Stomach smooth muscle (tissue), 2 donors: ENCODE results near the gene NRBP1.
"Not testable (repeated sequence)": the region's sequence is repeated elsewhere in the genome, so short reads cannot be mapped to it uniquely, and the experiment has no call there.

Experiments used
- H3K27ac ChIP-seq: one replicate; pipeline ENCODE4 v1.7.0; 2013; ENCODE audit warnings: mild to moderate bottlenecking, low read length, inconsistent platforms
- H3K27me3 ChIP-seq, 2 donors: one replicate each; pipeline ENCODE4 v1.7.0; 2013; ENCODE audit warnings: low read length in 2 of 2; ENCODE audit not compliant: insufficient read depth in 2 of 2, control insufficient read depth in 1 of 2
- H3K36me3 ChIP-seq, 2 donors: one replicate each; pipeline ENCODE4 v1.7.0; 2013; ENCODE audit warnings: low read length in 2 of 2; ENCODE audit not compliant: control insufficient read depth in 2 of 2, insufficient read depth in 2 of 2
- H3K4me1 ChIP-seq: one replicate; pipeline ENCODE4 v1.7.0; 2013; ENCODE audit warnings: low read length; ENCODE audit not compliant: control insufficient read depth, insufficient read depth
- H3K4me3 ChIP-seq, 2 donors: one replicate each; pipeline ENCODE4 v1.7.0; 2013; ENCODE audit warnings: low read length in 2 of 2
- H3K9ac ChIP-seq, 2 donors: one replicate each; pipeline ENCODE4 v1.7.0; 2013; ENCODE audit warnings: low read length in 2 of 2, mild to moderate bottlenecking in 1 of 2
- H3K9me3 ChIP-seq, 2 donors: one replicate each; pipeline ENCODE4 v1.7.0; 2013; ENCODE audit warnings: low read length in 2 of 2; ENCODE audit not compliant: control insufficient read depth in 2 of 2
- donor health status: healthy.
- donor health status: Pancreatic carcinoma.

NRBP1 gene

DNA sequence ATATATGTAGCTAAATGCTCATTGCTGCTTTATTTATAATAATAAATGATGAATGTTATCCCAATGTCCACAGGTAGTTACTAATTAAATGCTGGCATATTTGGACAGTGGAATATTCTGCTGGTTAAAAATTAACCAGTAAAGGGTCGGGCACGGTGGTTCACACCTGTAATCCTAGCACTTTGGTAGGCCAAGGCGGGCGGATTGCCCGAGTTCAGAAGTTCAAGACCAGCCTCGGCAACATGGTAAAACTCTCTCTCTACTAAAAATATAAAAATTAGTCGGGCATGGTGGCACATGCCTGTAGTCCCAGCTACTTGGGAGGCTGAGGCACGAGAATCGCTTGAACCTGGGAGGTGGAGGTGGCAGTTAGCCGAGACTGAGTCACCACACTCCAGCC, 3.4 kb upstream of the NRBP1 start:
- H3K27me3 ChIP-seq, H3K9ac ChIP-seq, H3K4me3 ChIP-seq, H3K27ac ChIP-seq, H3K36me3 ChIP-seq, H3K9me3 ChIP-seq: not testable (repeated sequence)
- peaks cover 14% of the 10 kb centered on the region for H3K4me1 ChIP-seq

GRCh38 chr2:27427863-27428212, 593 bp upstream of the NRBP1 start:
- no peaks in the 10 kb centered on the region for H3K36me3 ChIP-seq

GRCh38 chr2:27428978-27429541, 629 bp downstream of the NRBP1 start:
- peaks cover 30% of the 10 kb centered on the region for H3K4me1 ChIP-seq
- no peaks in the 10 kb centered on the region for H3K27me3 ChIP-seq
- H3K27ac ChIP-seq, result peak overlapping the region; percentile 94
- H3K9me3 ChIP-seq, result no peaks in the 10 kb centered on the region
- H3K4me3 ChIP-seq, result peak overlapping the region; percentile 80 to 88
- H3K36me3 ChIP-seq, result peaks cover 10 to 11% of the 10 kb centered on the region in 2 donors
- H3K9ac ChIP-seq, result peak overlapping the region; percentile 89 to 96

More at GRCh38 chr2:27427863-27428212, 593 bp upstream of the NRBP1 start:
- Histone ChIP-seq H3K4me1 (peaks cover 28% of the 10 kb centered on the region), H3K9ac (peak overlapping the region; percentile 89 to 96), H3K27ac (peak overlapping the region; percentile 94), H3K27me3 (no peaks in the 10 kb centered on the region), H3K4me3 (peak overlapping the region; percentile 80 to 88), H3K9me3 (no peaks in the 10 kb centered on the region)

- Histone ChIP-seq H3K36me3 (peaks cover 32 to 34% of the 10 kb centered on the region in 2 donors), H3K4me3 (no peak overlapping the region), H3K27ac (no peak overlapping the region), H3K9me3 (no peaks in the 10 kb centered on the region), H3K27me3 (no peaks in the 10 kb centered on the region), H3K9ac (no peak overlapping the region), H3K4me1 (peaks cover 30% of the 10 kb centered on the region)
These were observed 3.0 kb downstream of the NRBP1 start for GRCh38 chr2:27431395-27431794.

- Histone ChIP-seq H3K4me3 (no peak overlapping the region), H3K36me3 (peaks cover 57 to 62% of the 10 kb centered on the region in 2 donors), H3K27ac (no peak overlapping the region), H3K4me1 (peaks cover 11% of the 10 kb centered on the region), H3K9me3 (no peaks in the 10 kb centered on the region), H3K9ac (no peak overlapping the region), H3K27me3 (no peaks in the 10 kb centered on the region)
These were observed 7.2 kb downstream of the NRBP1 start for GRCh38 chr2:27435628-27436027.

- Histone ChIP-seq H3K9me3 (no peaks in the 10 kb centered on the region), H3K27ac (no peak overlapping the region), H3K36me3 (peaks cover 40 to 52% of the 10 kb centered on the region in 2 donors), H3K4me3 (no peak overlapping the region), H3K27me3 (no peaks in the 10 kb centered on the region), H3K4me1 (peaks cover 6% of the 10 kb centered on the region), H3K9ac (no peak overlapping the region)
These were observed 12.9 kb downstream of the NRBP1 start for GRCh38 chr2:27441226-27441926.

GRCh38 chr2:27441958-27442919, 13.8 kb downstream of the NRBP1 start, which contains the start of gene KRTCAP3:
TSS of gene KRTCAP3 (plus strand) at chr2:27442381. CDS start at chr2:27442413, 32 bp downstream.
- Histone ChIP-seq H3K36me3 (peaks cover 34 to 45% of the 10 kb centered on the region in 2 donors), H3K9me3 (no peaks in the 10 kb centered on the region), H3K9ac (peak within 1 kb of the TSS in 1 of 2 donors; percentile 42)

GRCh38 chr2:27442920-27443282, 14.5 kb downstream of the NRBP1 start:
- Histone ChIP-seq H3K9me3 (no peaks in the 10 kb centered on the region), H3K36me3 (peaks cover 37 to 49% of the 10 kb centered on the region in 2 donors), H3K9ac (peak overlapping the region in 1 of 2 donors; percentile 42), H3K27ac (peak overlapping the region; percentile 41), H3K27me3 (no peaks in the 10 kb centered on the region), H3K4me1 (peaks cover 6% of the 10 kb centered on the region), H3K4me3 (no peak overlapping the region)

More at GRCh38 chr2:27441958-27442919, 13.8 kb downstream of the NRBP1 start, which contains the start of gene KRTCAP3:
- H3K4me1 ChIP-seq, result peaks cover 6% of the 10 kb centered on the region
- H3K27ac ChIP-seq, result peak within 1 kb of the TSS; percentile 41
- no peaks in the 10 kb centered on the region for H3K27me3 ChIP-seq
- H3K4me3 ChIP-seq, result peak within 1 kb of the TSS in 1 of 2 donors; percentile 15

DNA sequence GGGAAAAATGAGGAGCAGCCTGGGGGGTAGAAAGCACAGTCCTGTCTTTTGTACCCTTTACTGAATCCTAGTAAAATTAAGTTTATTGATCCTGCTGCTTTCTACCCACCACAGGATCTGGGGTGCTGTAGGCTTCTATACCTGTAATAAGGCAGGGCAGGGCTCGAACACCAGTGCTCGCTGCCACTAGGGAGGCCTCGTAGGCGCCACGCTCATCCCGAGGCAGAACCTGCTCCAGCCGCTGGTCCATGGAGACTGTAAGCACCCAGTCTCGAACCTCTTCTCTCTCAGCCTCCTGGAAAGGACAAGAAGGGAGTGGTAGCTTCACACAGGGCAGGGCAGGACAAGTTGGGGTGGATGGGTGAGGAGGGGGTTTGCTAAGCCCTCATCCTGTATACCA, 16.7 kb downstream of the NRBP1 start:
- Histone ChIP-seq H3K36me3 (peaks cover 39 to 50% of the 10 kb centered on the region in 2 donors), H3K27ac (no peak overlapping the region), H3K27me3 (no peaks in the 10 kb centered on the region), H3K9ac (no peak overlapping the region), H3K9me3 (no peaks in the 10 kb centered on the region), H3K4me1 (peaks cover 6% of the 10 kb centered on the region), H3K4me3 (no peak overlapping the region)

DNA sequence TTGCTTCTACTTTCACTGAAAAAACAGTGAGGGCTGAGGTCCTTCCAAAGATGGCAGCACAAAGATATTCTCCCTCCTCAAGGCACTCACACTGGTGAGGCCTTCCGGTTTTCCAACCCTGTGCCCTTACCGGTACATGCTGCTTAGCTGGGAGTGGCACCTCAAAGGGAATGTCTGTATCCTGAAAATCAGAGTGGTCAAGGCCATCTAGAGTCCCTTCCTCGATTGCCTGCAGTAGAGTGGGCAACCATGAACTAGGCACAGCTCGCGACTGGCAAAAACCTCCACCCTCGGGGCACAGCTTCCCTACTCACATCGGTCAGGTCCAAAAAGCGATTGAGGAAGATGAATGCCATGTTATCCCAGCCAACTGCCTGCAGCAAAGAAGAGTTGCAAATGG, 17.2 kb downstream of the NRBP1 start:
- H3K27ac ChIP-seq, result no peak overlapping the region
- peaks cover 34 to 46% of the 10 kb centered on the region in 2 donors for H3K36me3 ChIP-seq
- H3K4me1 ChIP-seq, result peaks cover 6% of the 10 kb centered on the region
- H3K9ac ChIP-seq, result no peak overlapping the region
- H3K4me3 ChIP-seq, result no peak overlapping the region
- no peaks in the 10 kb centered on the region for H3K9me3 ChIP-seq
- no peaks in the 10 kb centered on the region for H3K27me3 ChIP-seq
